ENCODE data around the gene EOGT.

The EOGT gene

GRCh38 chr3:69013253-69014021 lies at the start of gene EOGT:
EOGT (minus strand) TSS chr3:69013684; CDS start chr3:69009846, 3,838 bp downstream.
- peak; percentile 85 for DNase-seq (ENCODE audit: low spot score)

- DNase-seq (ENCODE audit: low spot score) = no peak
Observed at GRCh38 chr3:69059688-69060087, 46.2 kb upstream of the EOGT start.

- no peak for DNase-seq (ENCODE audit: low spot score)
Observed at GRCh38 chr3:69058947-69059224, 45.4 kb upstream of the EOGT start.

GRCh38 chr3:69058180-69058946 lies 44.9 kb upstream of the EOGT start:
- no peak for DNase-seq (ENCODE audit: low spot score)

- no peak for DNase-seq (ENCODE audit: low spot score)
Observed at GRCh38 chr3:69052472-69052898, 39.0 kb upstream of the EOGT start.

GRCh38 chr3:69051756-69052471 lies 38.4 kb upstream of the EOGT start, which contains the start of gene TMF1:
TMF1 (minus strand) TSS chr3:69052333; CDS start chr3:69052086, 247 bp downstream.
- peak; percentile 98 for DNase-seq (ENCODE audit: low spot score)

GRCh38 chr3:69048990-69049389 lies 35.5 kb upstream of the EOGT start:
- no peak for DNase-seq (ENCODE audit: low spot score)

GRCh38 chr3:69044608-69045007 lies 31.1 kb upstream of the EOGT start:
- no peak for DNase-seq (ENCODE audit: low spot score)

GRCh38 chr3:69033470-69033869 lies 20.0 kb upstream of the EOGT start:
- DNase-seq (ENCODE audit: low spot score) = peak; percentile 93

- DNase-seq (ENCODE audit: low spot score) = no peak
Observed at GRCh38 chr3:69032737-69033136, 19.3 kb upstream of the EOGT start.

GRCh38 chr3:69032142-69032541 lies 18.7 kb upstream of the EOGT start:
- no peak for DNase-seq (ENCODE audit: low spot score)

- DNase-seq (ENCODE audit: low spot score) = no peak
Observed at GRCh38 chr3:69031635-69032034, 18.2 kb upstream of the EOGT start.

- DNase-seq (ENCODE audit: low spot score) = no peak
Observed at GRCh38 chr3:69020857-69021256, 7.4 kb upstream of the EOGT start.

- DNase-seq (ENCODE audit: low spot score) = no peak
Observed at GRCh38 chr3:69020424-69020823, 6.9 kb upstream of the EOGT start.

GRCh38 chr3:69016901-69017300 lies 3.4 kb upstream of the EOGT start:
- no peak for DNase-seq (ENCODE audit: low spot score)

GRCh38 chr3:69016102-69016501 lies 2.6 kb upstream of the EOGT start:
- no peak for DNase-seq (ENCODE audit: low spot score)

- no peak for DNase-seq (ENCODE audit: low spot score)
Observed at GRCh38 chr3:69014022-69014580, 617 bp upstream of the EOGT start.

GRCh38 chr3:69012800-69013252 lies 658 bp downstream of the EOGT start:
- DNase-seq (ENCODE audit: low spot score) = peak; percentile 60

GRCh38 chr3:69012100-69012799 lies 1.2 kb downstream of the EOGT start:
- DNase-seq (ENCODE audit: low spot score) = peak; percentile 21

GRCh38 chr3:69011096-69011730 lies 2.3 kb downstream of the EOGT start:
- DNase-seq (ENCODE audit: low spot score) = no peak

Measured in kidney capillary endothelial cell (primary cell).